ENCODE data around the gene TRABD2A. TPM values are rescaled to one million over a fixed set of nuclear protein-coding genes. Genes with fewer than 3 reads are reported as not detected.

The TRABD2A gene
- total and polyA plus RNA-seq, 4 donors = 0.26 to 10.3 (median 0.55) TPM

GRCh38 chr2:84832772-84833461 lies 48.0 kb downstream of the TRABD2A start:
- TF ChIP-seq ZBTB33 (IDR thresholded peaks at IDR 0.05) = no peak
- no peak for TF ChIP-seq GABPA (IDR thresholded peaks at IDR 0.05 in 1 of 2, conservative IDR thresholded peaks at IDR 0.05 in 1 of 2)
- Histone ChIP-seq H3K36me3 (ENCODE audit: control insufficient read depth in 4 of 4, insufficient read depth in 3 of 4, low read depth in 1 of 4, low read length in 3 of 4) (no peaks in the 10 kb centered on the region), H3K9ac (ENCODE audit: low read depth in 1 of 2, low read length in 2 of 2) (no peak overlapping the region), H3K4me3 (ENCODE audit: low read depth in 1 of 3, low read length in 3 of 3) (no peak overlapping the region), H3K4me1 (ENCODE audit: control insufficient read depth in 4 of 4, insufficient read depth in 4 of 4, low read length in 3 of 4) (peaks cover 0 to 6% (median 5%) of the 10 kb centered on the region in 4 donors), H3K27ac (ENCODE audit: low read depth in 1 of 2, low read length in 2 of 2) (no peak overlapping the region), H3K27me3 (ENCODE audit: control insufficient read depth in 4 of 4, insufficient read depth in 4 of 4, low read length in 3 of 4) (no peaks in the 10 kb centered on the region), H3K9me3 (ENCODE audit: control insufficient read depth in 4 of 4, low read length in 3 of 4) (peaks cover 0 to 7% (median 2%) of the 10 kb centered on the region in 4 donors)
- 77% methylated on average over 5 of the region's 5 CpGs for WGBS
- DNase-seq (ENCODE audit: low spot score) = no peak

GRCh38 chr2:84830758-84831500 lies 50.0 kb downstream of the TRABD2A start:
- Histone ChIP-seq H3K9ac (ENCODE audit: low read depth in 1 of 2, low read length in 2 of 2) (no peak overlapping the region), H3K4me1 (ENCODE audit: control insufficient read depth in 4 of 4, insufficient read depth in 4 of 4, low read length in 3 of 4) (peaks cover 0 to 6% (median 5%) of the 10 kb centered on the region in 4 donors), H3K27ac (ENCODE audit: low read depth in 1 of 2, low read length in 2 of 2) (no peak overlapping the region), H3K9me3 (ENCODE audit: control insufficient read depth in 4 of 4, low read length in 3 of 4) (peaks cover 0 to 2% (median under 1%) of the 10 kb centered on the region in 4 donors), H3K27me3 (ENCODE audit: control insufficient read depth in 4 of 4, insufficient read depth in 4 of 4, low read length in 3 of 4) (no peaks in the 10 kb centered on the region), H3K4me3 (ENCODE audit: low read depth in 1 of 3, low read length in 3 of 3) (no peak overlapping the region), H3K36me3 (ENCODE audit: control insufficient read depth in 4 of 4, insufficient read depth in 3 of 4, low read depth in 1 of 4, low read length in 3 of 4) (no peaks in the 10 kb centered on the region)
- DNase-seq (ENCODE audit: low spot score) = no peak
- WGBS = 89% methylated on average over 10 of the region's 10 CpGs
- TF ChIP-seq HNF4A (conservative IDR thresholded peaks at IDR 0.05) (no peak), MAX (IDR thresholded peaks at IDR 0.05) (no peak), YY1 (IDR thresholded peaks at IDR 0.05) (no peak), JUND (IDR thresholded peaks at IDR 0.05) (no peak), GABPA (IDR thresholded peaks at IDR 0.05 in 1 of 2, conservative IDR thresholded peaks at IDR 0.05 in 1 of 2) (no peak), FOXA1 (IDR thresholded peaks at IDR 0.05) (no peak), RXRA (IDR thresholded peaks at IDR 0.05) (no peak), RAD21 (IDR thresholded peaks at IDR 0.05) (no peak), SP1 (IDR thresholded peaks at IDR 0.05) (no peak), TAF1 (conservative IDR thresholded peaks at IDR 0.05) (no peak), FOXA2 (IDR thresholded peaks at IDR 0.05) (no peak), ATF3 (IDR thresholded peaks at IDR 0.05) (no peak), ZBTB33 (IDR thresholded peaks at IDR 0.05) (no peak), NR2F2 (IDR thresholded peaks at IDR 0.05) (no peak), HNF4G (IDR thresholded peaks at IDR 0.05) (no peak), EGR1 (IDR thresholded peaks at IDR 0.05; ENCODE audit: low read depth in 2 of 2) (no peak)
- TF ChIP-seq, protein P1, sequence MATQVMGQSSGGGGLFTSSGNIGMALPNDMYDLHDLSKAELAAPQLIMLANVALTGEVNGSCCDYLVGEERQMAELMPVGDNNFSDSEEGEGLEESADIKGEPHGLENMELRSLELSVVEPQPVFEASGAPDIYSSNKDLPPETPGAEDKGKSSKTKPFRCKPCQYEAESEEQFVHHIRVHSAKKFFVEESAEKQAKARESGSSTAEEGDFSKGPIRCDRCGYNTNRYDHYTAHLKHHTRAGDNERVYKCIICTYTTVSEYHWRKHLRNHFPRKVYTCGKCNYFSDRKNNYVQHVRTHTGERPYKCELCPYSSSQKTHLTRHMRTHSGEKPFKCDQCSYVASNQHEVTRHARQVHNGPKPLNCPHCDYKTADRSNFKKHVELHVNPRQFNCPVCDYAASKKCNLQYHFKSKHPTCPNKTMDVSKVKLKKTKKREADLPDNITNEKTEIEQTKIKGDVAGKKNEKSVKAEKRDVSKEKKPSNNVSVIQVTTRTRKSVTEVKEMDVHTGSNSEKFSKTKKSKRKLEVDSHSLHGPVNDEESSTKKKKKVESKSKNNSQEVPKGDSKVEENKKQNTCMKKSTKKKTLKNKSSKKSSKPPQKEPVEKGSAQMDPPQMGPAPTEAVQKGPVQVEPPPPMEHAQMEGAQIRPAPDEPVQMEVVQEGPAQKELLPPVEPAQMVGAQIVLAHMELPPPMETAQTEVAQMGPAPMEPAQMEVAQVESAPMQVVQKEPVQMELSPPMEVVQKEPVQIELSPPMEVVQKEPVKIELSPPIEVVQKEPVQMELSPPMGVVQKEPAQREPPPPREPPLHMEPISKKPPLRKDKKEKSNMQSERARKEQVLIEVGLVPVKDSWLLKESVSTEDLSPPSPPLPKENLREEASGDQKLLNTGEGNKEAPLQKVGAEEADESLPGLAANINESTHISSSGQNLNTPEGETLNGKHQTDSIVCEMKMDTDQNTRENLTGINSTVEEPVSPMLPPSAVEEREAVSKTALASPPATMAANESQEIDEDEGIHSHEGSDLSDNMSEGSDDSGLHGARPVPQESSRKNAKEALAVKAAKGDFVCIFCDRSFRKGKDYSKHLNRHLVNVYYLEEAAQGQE (IDR thresholded peaks at IDR 0.05) = no peak
- TF ChIP-seq, protein P2, sequence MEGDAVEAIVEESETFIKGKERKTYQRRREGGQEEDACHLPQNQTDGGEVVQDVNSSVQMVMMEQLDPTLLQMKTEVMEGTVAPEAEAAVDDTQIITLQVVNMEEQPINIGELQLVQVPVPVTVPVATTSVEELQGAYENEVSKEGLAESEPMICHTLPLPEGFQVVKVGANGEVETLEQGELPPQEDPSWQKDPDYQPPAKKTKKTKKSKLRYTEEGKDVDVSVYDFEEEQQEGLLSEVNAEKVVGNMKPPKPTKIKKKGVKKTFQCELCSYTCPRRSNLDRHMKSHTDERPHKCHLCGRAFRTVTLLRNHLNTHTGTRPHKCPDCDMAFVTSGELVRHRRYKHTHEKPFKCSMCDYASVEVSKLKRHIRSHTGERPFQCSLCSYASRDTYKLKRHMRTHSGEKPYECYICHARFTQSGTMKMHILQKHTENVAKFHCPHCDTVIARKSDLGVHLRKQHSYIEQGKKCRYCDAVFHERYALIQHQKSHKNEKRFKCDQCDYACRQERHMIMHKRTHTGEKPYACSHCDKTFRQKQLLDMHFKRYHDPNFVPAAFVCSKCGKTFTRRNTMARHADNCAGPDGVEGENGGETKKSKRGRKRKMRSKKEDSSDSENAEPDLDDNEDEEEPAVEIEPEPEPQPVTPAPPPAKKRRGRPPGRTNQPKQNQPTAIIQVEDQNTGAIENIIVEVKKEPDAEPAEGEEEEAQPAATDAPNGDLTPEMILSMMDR (IDR thresholded peaks at IDR 0.05; ENCODE audit: low read depth, low read length, missing input control) = no peak

Data from liver (tissue), 9 donors.